Gastroesophageal sphincter (tissue), 3 donors: Measurements from ENCODE around the gene EXOSC3.

Experiments
- CTCF ChIP-seq, 4 experiments: fragments of 200-600 bp in 2 of 4; fragments of 450-650 bp in 2 of 4; sonication (generic) in 1 of 4; IDR thresholded peaks; one replicate each; pipeline ENCODE4 v1.5.1; 2017 to 2019; ENCODE audit warnings: antibody characterized with exemption in 4 of 4, mild to moderate bottlenecking in 2 of 4, moderate library complexity in 2 of 4
- EP300 ChIP-seq: sonication (generic); formaldehyde crosslinking; IDR thresholded peaks from one replicate; pipeline ENCODE4 v1.6.1; 2017; ENCODE audit warnings: antibody characterized with exemption, mild to moderate bottlenecking
- POLR2A ChIP-seq, 2 donors: fragments of 450-650 bp; IDR thresholded peaks; one replicate each; pipeline ENCODE4 v1.6.1; 2017; ENCODE audit warnings: antibody characterized with exemption in 2 of 2, mild to moderate bottlenecking in 2 of 2, moderate library complexity in 1 of 2
- POLR2AphosphoS5 ChIP-seq: sonication (generic); formaldehyde crosslinking; IDR thresholded peaks from one replicate; pipeline ENCODE4 v1.6.1; 2017; ENCODE audit warnings: antibody characterized with exemption

DNA sequence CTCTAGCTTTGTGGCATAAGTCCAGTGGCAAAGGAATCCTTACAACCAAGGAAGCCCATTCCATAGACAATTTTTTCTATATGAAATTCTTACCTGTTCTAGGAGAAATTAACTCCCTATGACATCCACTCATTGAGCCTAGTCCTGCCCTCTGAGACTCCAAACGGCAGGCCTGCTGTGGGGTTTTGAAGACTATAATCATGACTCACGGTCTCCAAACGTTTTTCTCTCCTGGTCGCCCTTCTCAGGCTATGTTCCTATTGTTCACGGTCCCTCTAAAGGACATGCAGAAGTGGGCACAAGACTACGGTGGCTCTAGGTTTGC is 611 bp downstream of the EXOSC3 start:
- TF ChIP-seq CTCF (IDR thresholded peaks at IDR 0.05) (no peak), POLR2A (IDR thresholded peaks at IDR 0.05) (no peak), POLR2AphosphoS5 (no peak), EP300 (no peak)
